Spleen (tissue), 11 donors: ENCODE results near the gene SLC5A11. TPM values are rescaled to one million over a fixed set of nuclear protein-coding genes. Genes with fewer than 3 reads are reported as not detected.
"Not testable (repeated sequence)": the region's sequence is repeated elsewhere in the genome, so short reads cannot be mapped to it uniquely, and the experiment has no call there.

ENCODE experiments used
- DNase-seq: peaks from one replicate; pipeline ENCODE4 v3.0.0-alpha.2; 2020
- H3K27ac ChIP-seq, 8 donors: fragments of 200-600 bp; sonication (generic) in 7 of 8; 1 replicate in 4 of 8; 2 replicates in 4 of 8; pipeline versions ENCODE4 v1.5.0 to v1.8.0; 2016 to 2021; ENCODE audit warnings: inconsistent platforms in 4 of 8, mild to moderate bottlenecking in 4 of 8, moderate library complexity in 1 of 8
- H3K27me3 ChIP-seq, 7 donors: fragments of 200-600 bp; sonication (generic) in 6 of 7; replicated peaks in 1 of 7; 1 replicate in 4 of 7; 2 replicates in 3 of 7; pipeline versions ENCODE4 v1.5.0 to v1.8.0; 2016 to 2021; ENCODE audit warnings: inconsistent platforms in 3 of 7, mild to moderate bottlenecking in 1 of 7
- H3K36me3 ChIP-seq, 6 donors: fragments of 200-600 bp; sonication (generic) in 5 of 6; 1 replicate in 4 of 6; 2 replicates in 2 of 6; pipeline versions ENCODE4 v1.5.0 to v1.8.0; 2016 to 2021; ENCODE audit warnings: inconsistent platforms in 2 of 6
- H3K4me1 ChIP-seq, 6 donors: fragments of 200-600 bp; sonication (generic) in 5 of 6; 1 replicate in 3 of 6; 2 replicates in 3 of 6; pipeline versions ENCODE4 v1.5.0 to v1.8.0; 2016 to 2021; ENCODE audit warnings: inconsistent platforms in 3 of 6
- H3K4me3 ChIP-seq, 8 donors: fragments of 200-600 bp; sonication (generic) in 7 of 8; 1 replicate in 4 of 8; 2 replicates in 4 of 8; pipeline versions ENCODE4 v1.5.0 to v1.8.0; 2016 to 2021; ENCODE audit warnings: inconsistent platforms in 4 of 8, mild to moderate bottlenecking in 4 of 8, moderate library complexity in 2 of 8
- H3K9me3 ChIP-seq, 8 donors: fragments of 200-600 bp; sonication (generic) in 7 of 8; 1 replicate in 4 of 8; 2 replicates in 4 of 8; pipeline versions ENCODE4 v1.5.0 to v1.8.0; 2016 to 2021; ENCODE audit warnings: inconsistent platforms in 4 of 8
- CTCF ChIP-seq, 11 experiments: fragments of 200-600 bp in 7 of 11; fragments of 450-650 bp in 4 of 11; sonication (generic) in 4 of 11; IDR thresholded peaks in 8 of 11; conservative IDR thresholded peaks in 3 of 11; 1 replicate in 7 of 11; 2 replicates in 4 of 11; pipeline versions ENCODE4 v1.4.0 to v1.8.0; 2016 to 2021; ENCODE audit warnings: antibody characterized with exemption in 11 of 11, inconsistent platforms in 4 of 11, mild to moderate bottlenecking in 1 of 11
- POLR2A ChIP-seq, 3 donors: fragments of 450-650 bp; IDR thresholded peaks; one replicate each; pipeline ENCODE4 v1.5.1; 2017; ENCODE audit warnings: antibody characterized with exemption in 3 of 3, mild to moderate bottlenecking in 1 of 3
- POLR2AphosphoS5 ChIP-seq, 3 donors: sonication (generic); formaldehyde crosslinking; IDR thresholded peaks; one replicate each; pipeline ENCODE4 v1.5.1; 2017; ENCODE audit warnings: antibody characterized with exemption in 3 of 3
- WGBS, 5 donors: extraction: QIAGEN DNeasy Blood & Tissue Kit in 3 of 5; methylation state at CpG; one replicate each; pipeline versions ENCODE4 v1.1.5 to v1.1.7; 2013 to 2018; 5-methylcytosine and 5-hydroxymethylcytosine counted together
- intact Hi-C: fragments of 100-400 bp; cut with DNase I; formaldehyde crosslinking; loops from one replicate; pipeline ENCODE4 v1.15.0; 2023; ENCODE audit warnings: low total_unique reads
- polyA plus RNA-seq, 3 donors: library from polyadenylated mRNA; stranded (reverse); fragments of 200-250 nt; gene quantifications; one replicate each; pipeline ENCODE4 v1.2.1, GENCODE V29; 2013
- total RNA-seq, 7 donors: library from RNA; depleted of rRNA in 3 of 7; stranded (reverse); fragments of >200 nt in 3 of 7; fragmentation: NEBNext Ultra II Directional in 4 of 7; extraction: Animal tissue kit (Norgen Biotek cat#: 25700) in 4 of 7; gene quantifications; one replicate each; pipeline versions ENCODE4 v1.1.0 to v1.2.1, GENCODE V29; 2016 to 2021
- donor health status: healthy with polysubstance abuse.
- donor health status: DM: no; HTN: no; CAD: no; lungs with moderate emphysema.
- donor health status: DM: no; HTN: no; CAD: no.
- donor health status: Bipolar disorder and iron deficiency.
- donor health status: healthy.
- donor health status: DM: no; HTN: no; CAD: no.
- donor health status: DM: yes; HTN: yes; CAD: no.

SLC5A11 gene
- total and polyA plus RNA-seq, 10 donors, result 0.14 to 1.9 (median 0.46) TPM; not detected in 3

- intact Hi-C loops, result no loop called here
- no peak for DNase-seq
- TF ChIP-seq POLR2AphosphoS5 (IDR thresholded peaks at IDR 0.05) (no peak), CTCF (IDR thresholded peaks at IDR 0.05 in 8 of 11, conservative IDR thresholded peaks at IDR 0.05 in 3 of 11) (no peak), POLR2A (IDR thresholded peaks at IDR 0.05) (no peak)
Measured at GRCh38 chr16:24841291-24841690, 4.5 kb upstream of the SLC5A11 start.

GRCh38 chr16:24844101-24845030 is 1.4 kb upstream of the SLC5A11 start:
- intact Hi-C loops, result no loop called here
- H3K27ac ChIP-seq, result no peak overlapping the region
- no peaks in the 10 kb centered on the region for H3K27me3 ChIP-seq
- no peak overlapping the region for H3K4me3 ChIP-seq
- H3K36me3 ChIP-seq, result no peaks in the 10 kb centered on the region
- no peaks in the 10 kb centered on the region for H3K9me3 ChIP-seq
- TF ChIP-seq CTCF (IDR thresholded peaks at IDR 0.05 in 8 of 11, conservative IDR thresholded peaks at IDR 0.05 in 3 of 11), result no peak
- no peak for TF ChIP-seq POLR2A (IDR thresholded peaks at IDR 0.05)
- TF ChIP-seq POLR2AphosphoS5 (IDR thresholded peaks at IDR 0.05), result no peak
- 81 to 87% (median 84%) methylated on average over 17 of the region's 17 CpGs for WGBS, 5 donors
- H3K4me1 ChIP-seq, result no peaks in the 10 kb centered on the region
- no peak for DNase-seq

More at GRCh38 chr16:24841291-24841690, 4.5 kb upstream of the SLC5A11 start:
- H3K27me3 ChIP-seq, result no peaks in the 10 kb centered on the region
- H3K4me1 ChIP-seq, result peaks cover 0 to 5% (median 0%) of the 10 kb centered on the region in 6 donors
- no peak overlapping the region for H3K4me3 ChIP-seq
- no peak overlapping the region for H3K27ac ChIP-seq
- no peaks in the 10 kb centered on the region for H3K9me3 ChIP-seq
- no peaks in the 10 kb centered on the region for H3K36me3 ChIP-seq

GRCh38 chr16:24845031-24845365 is 765 bp upstream of the SLC5A11 start:
- H3K27me3 ChIP-seq, H3K9me3 ChIP-seq, H3K36me3 ChIP-seq, DNase-seq, H3K4me1 ChIP-seq, intact Hi-C loops, H3K4me3 ChIP-seq, H3K27ac ChIP-seq: not testable (repeated sequence)
- WGBS, 5 donors, result 87 to 100% (median 90%) methylated on average over 2 of the region's 2 CpGs

- H3K4me1 ChIP-seq, result no peaks in the 10 kb centered on the region
- no peaks in the 10 kb centered on the region for H3K36me3 ChIP-seq
- H3K4me3 ChIP-seq, result no peak overlapping the region
- H3K9me3 ChIP-seq, result no peaks in the 10 kb centered on the region
- H3K27ac ChIP-seq, result no peak overlapping the region
- intact Hi-C loops, result no loop called here
- WGBS, 5 donors, result 77 to 84% (median 81%) methylated on average over 8 of the region's 8 CpGs
- H3K27me3 ChIP-seq, result no peaks in the 10 kb centered on the region
- no peak for DNase-seq
- no peak for TF ChIP-seq CTCF (IDR thresholded peaks at IDR 0.05 in 8 of 11, conservative IDR thresholded peaks at IDR 0.05 in 3 of 11)
- TF ChIP-seq POLR2AphosphoS5 (IDR thresholded peaks at IDR 0.05), result no peak
- no peak for TF ChIP-seq POLR2A (IDR thresholded peaks at IDR 0.05)
Measured at GRCh38 chr16:24846548-24847357, 990 bp downstream of the SLC5A11 start.
